Measurements from ENCODE around the gene ORAI3. TPM values are rescaled to one million over a fixed set of nuclear protein-coding genes. Genes with fewer than 3 reads are reported as not detected.
A peak's percentile ranks its signal among the peaks of the same experiment; 100 is the strongest.

Gene ORAI3
- total RNA-seq, 1 donor from 2014 or later, result 26.2 TPM

- Mint-ChIP-seq H3K27ac (no peak overlapping the region), H3K36me3 (no peaks in the 10 kb centered on the region)
- no peak for TF ChIP-seq CTCF (IDR thresholded peaks at IDR 0.05; ENCODE audit: unreplicated experiment)
Observed at GRCh38 chr16:30951193-30951592, 2.3 kb downstream of the ORAI3 start.

GRCh38 chr16:30951750-30952149, 2.9 kb downstream of the ORAI3 start:
- H3K4me1 Mint-ChIP-seq, result peaks cover 23% of the 10 kb centered on the region
- DNase-seq (ENCODE audit: low spot score in 2 of 2, unreplicated experiment in 2 of 2), result no peak
- H3K36me3 Mint-ChIP-seq, result no peaks in the 10 kb centered on the region
- no peak overlapping the region for H3K4me3 Mint-ChIP-seq
- H3K27me3 Mint-ChIP-seq (ENCODE audit: low read depth), result no peaks in the 10 kb centered on the region
- no peak overlapping the region for H3K27ac Mint-ChIP-seq
- no peak for TF ChIP-seq CTCF (IDR thresholded peaks at IDR 0.05; ENCODE audit: unreplicated experiment)
- no peaks in the 10 kb centered on the region for H3K9me3 Mint-ChIP-seq

More at GRCh38 chr16:30951193-30951592, 2.3 kb downstream of the ORAI3 start:
- Mint-ChIP-seq H3K4me1 (peaks cover 23% of the 10 kb centered on the region), H3K27me3 (ENCODE audit: low read depth) (no peaks in the 10 kb centered on the region), H3K9me3 (no peaks in the 10 kb centered on the region), H3K4me3 (no peak overlapping the region)
- DNase-seq (ENCODE audit: low spot score in 2 of 2, unreplicated experiment in 2 of 2), result no peak

- H3K9me3 Mint-ChIP-seq, result no peaks in the 10 kb centered on the region
- H3K4me1 Mint-ChIP-seq, result peaks cover 20% of the 10 kb centered on the region
- H3K27me3 Mint-ChIP-seq (ENCODE audit: low read depth), result no peaks in the 10 kb centered on the region
Observed at GRCh38 chr16:30953111-30953510, 4.2 kb downstream of the ORAI3 start.

GRCh38 chr16:30953511-30954124, 4.8 kb downstream of the ORAI3 start:
- Mint-ChIP-seq H3K4me1 (peaks cover 22% of the 10 kb centered on the region), H3K27ac (peak overlapping the region; percentile 77), H3K27me3 (ENCODE audit: low read depth) (no peaks in the 10 kb centered on the region), H3K4me3 (no peak overlapping the region), H3K9me3 (no peaks in the 10 kb centered on the region), H3K36me3 (no peaks in the 10 kb centered on the region)
- peak; percentile 62 for TF ChIP-seq CTCF (IDR thresholded peaks at IDR 0.05; ENCODE audit: unreplicated experiment)
- DNase-seq (ENCODE audit: low spot score in 2 of 2, unreplicated experiment in 2 of 2), result peak in 1 of 2 experiments; percentile 71

More at GRCh38 chr16:30953111-30953510, 4.2 kb downstream of the ORAI3 start:
- H3K4me3 Mint-ChIP-seq, result no peak overlapping the region
- H3K36me3 Mint-ChIP-seq, result no peaks in the 10 kb centered on the region
- no peak overlapping the region for H3K27ac Mint-ChIP-seq
- no peak for DNase-seq (ENCODE audit: low spot score in 2 of 2, unreplicated experiment in 2 of 2)
- TF ChIP-seq CTCF (IDR thresholded peaks at IDR 0.05; ENCODE audit: unreplicated experiment), result no peak

- Mint-ChIP-seq H3K9me3 (no peaks in the 10 kb centered on the region), H3K4me3 (no peak overlapping the region), H3K4me1 (peaks cover 26% of the 10 kb centered on the region), H3K36me3 (peaks cover 2% of the 10 kb centered on the region), H3K27ac (peak overlapping the region; percentile 25), H3K27me3 (ENCODE audit: low read depth) (no peaks in the 10 kb centered on the region)
- no peak for TF ChIP-seq CTCF (IDR thresholded peaks at IDR 0.05; ENCODE audit: unreplicated experiment)
- DNase-seq (ENCODE audit: low spot score in 2 of 2, unreplicated experiment in 2 of 2), result no peak
Observed at GRCh38 chr16:30954993-30955392, 6.1 kb downstream of the ORAI3 start.
